HCT116 (cell line): Measurements from ENCODE around the gene OPCML. TPM values are rescaled to one million over a fixed set of nuclear protein-coding genes. Genes with fewer than 3 reads are reported as not detected.

Source experiments
- ATAC-seq: fragments of 200-7000 bp; cut with Tn5 transposase; 2 replicates; pipeline ENCODE4 v1.9.1; 2020; ENCODE audit warnings: mild to moderate bottlenecking, moderate library complexity
- BruUV-seq: library from RNA; stranded (reverse); fragments of 400-500 nt; replicated peaks from 2 replicates; lab custom pipeline; 2021; lab: Mats Ljungman, UMichigan
- CTCF ChIA-PET: fragments of 300-600 bp; sonication (Branson Sonifier 250); formaldehyde crosslinking; loops from one replicate; lab custom pipeline; 2021; ENCODE audit warnings: antibody characterized with exemption; lab: Charles Lee
- POLR2A ChIA-PET: fragments of 300-600, 350-600 bp; sonication (Branson Sonifier 250); formaldehyde crosslinking; loops from one replicate; lab custom pipeline; 2021; ENCODE audit warnings: antibody characterized with exemption; lab: Charles Lee
- RAD21 ChIA-PET, 2 experiments: fragments of 300-600 bp; sonication (Branson Sonifier 250); formaldehyde crosslinking; loops; one replicate each; lab custom pipeline; 2023; ENCODE audit warnings: low total read pairs in 2 of 2; ENCODE audit not compliant: uncharacterized antibody in 2 of 2, unreplicated experiment in 2 of 2, low non-redundant PET in 1 of 2; lab: Charles Lee
- DNase-seq: peaks from one replicate; pipeline ENCODE4 v3.0.0-alpha.2; 2010; ENCODE audit warnings: low read depth, low spot score
- H2AFZ ChIP-seq: fragments of 200-600 bp; shearing (Covaris generic), sonication (generic); 2 replicates; pipeline ENCODE4 v1.6.1; 2017; ENCODE audit warnings: low read depth, mixed run types, mixed read lengths, antibody characterized with exemption, low read length; ENCODE audit not compliant: poor library complexity, severe bottlenecking
- H3K27ac ChIP-seq: 2 replicates; pipeline ENCODE4 v1.5.1; 2012; ENCODE audit warnings: low read depth, low read length
- H3K27me3 ChIP-seq: fragments of 200-600 bp; sonication (generic); 2 replicates; pipeline ENCODE4 v1.6.1; 2016; ENCODE audit warnings: mixed run types, low read length, mixed read lengths; ENCODE audit not compliant: insufficient read depth
- H3K36me3 ChIP-seq, 2 experiments: fragments of 200-500 bp in 1 of 2; fragments of 200-600 bp in 1 of 2; sonication (Bioruptor generic) in 1 of 2; sonication (generic) in 1 of 2; 2 replicates each; pipeline versions ENCODE4 v1.5.1 to v1.6.1; 2014 to 2016; ENCODE audit warnings: low read length in 2 of 2, inconsistent platforms in 1 of 2, mixed read lengths in 1 of 2, mixed run types in 1 of 2; ENCODE audit not compliant: insufficient read depth in 2 of 2, control insufficient read depth in 1 of 2
- H3K4me1 ChIP-seq, 2 experiments: fragments of 200-600 bp in 1 of 2; sonication (generic) in 1 of 2; 2 replicates each; pipeline versions ENCODE4 v1.5.1 to v1.6.1; 2012 to 2017; ENCODE audit warnings: low read length in 2 of 2, inconsistent platforms in 1 of 2, mild to moderate bottlenecking in 1 of 2, mixed read lengths in 1 of 2, mixed run types in 1 of 2, moderate library complexity in 1 of 2; ENCODE audit not compliant: insufficient read depth in 2 of 2, control insufficient read depth in 1 of 2
- H3K4me2 ChIP-seq: fragments of 200-600 bp; sonication (generic); 2 replicates; pipeline ENCODE4 v1.6.1; 2017; ENCODE audit warnings: mixed run types, low read length, mixed read lengths
- H3K4me3 ChIP-seq, 2 experiments: fragments of 200-600 bp in 1 of 2; sonication (generic) in 1 of 2; replicated peaks in 1 of 2; 2 replicates each; pipeline ENCODE4 v1.5.1; 2011 to 2016; ENCODE audit warnings: low read length in 2 of 2, control low read depth in 1 of 2, low read depth in 1 of 2, mild to moderate bottlenecking in 1 of 2, mixed read lengths in 1 of 2, mixed run types in 1 of 2
- H3K79me2 ChIP-seq: fragments of 200-600 bp; sonication (generic); 2 replicates; pipeline ENCODE4 v1.6.1; 2017; ENCODE audit warnings: mild to moderate bottlenecking, mixed run types, low read length, moderate library complexity, mixed read lengths; ENCODE audit not compliant: insufficient read depth
- H3K9ac ChIP-seq: fragments of 200-600 bp; sonication (generic); 2 replicates; pipeline ENCODE4 v1.6.1; 2016; ENCODE audit warnings: low read length, mixed read lengths
- H3K9me2 ChIP-seq: fragments of 200-600 bp; sonication (generic), shearing (Covaris generic); 2 replicates; pipeline ENCODE4 v1.6.1; 2017; ENCODE audit warnings: mixed run types, mild to moderate bottlenecking, moderate library complexity; ENCODE audit not compliant: insufficient read depth
- H3K9me3 ChIP-seq, 2 experiments: fragments of 200-500 bp in 1 of 2; fragments of 200-600 bp in 1 of 2; sonication (Bioruptor generic) in 1 of 2; sonication (generic) in 1 of 2; 2 replicates each; pipeline ENCODE4 v1.6.1; 2014 to 2017; ENCODE audit warnings: low read length in 2 of 2, mixed read lengths in 2 of 2, inconsistent platforms in 1 of 2, low read depth in 1 of 2, mild to moderate bottlenecking in 1 of 2, mixed run types in 1 of 2, moderate library complexity in 1 of 2; ENCODE audit not compliant: control insufficient read depth in 1 of 2, insufficient read depth in 1 of 2
- H4K20me1 ChIP-seq: fragments of 200-600 bp; sonication (generic), shearing (Covaris generic); 2 replicates; pipeline ENCODE4 v1.6.1; 2017; ENCODE audit warnings: mixed run types, mild to moderate bottlenecking, moderate library complexity; ENCODE audit not compliant: insufficient read depth
- EZH2 ChIP-seq: fragments of 200-600 bp; sonication (generic); IDR thresholded peaks from 2 replicates; pipeline ENCODE4 v1.6.1; 2017; ENCODE audit warnings: antibody characterized with exemption, mixed run types
- EZH2phosphoT487 ChIP-seq: fragments of 200-600 bp; IDR thresholded peaks from 2 replicates; pipeline ENCODE4 v1.6.1; 2018; ENCODE audit warnings: antibody characterized with exemption, borderline replicate concordance
- POLR2A ChIP-seq: IDR thresholded peaks from 2 replicates; pipeline ENCODE4 v1.7.0; 2011; ENCODE audit warnings: borderline replicate concordance; ENCODE audit not compliant: insufficient read depth, insufficient read length; ENCODE audit errors: extremely low read depth
- POLR2AphosphoS5 ChIP-seq: IDR thresholded peaks from 2 replicates; pipeline ENCODE4 v1.6.1; 2011; ENCODE audit warnings: mild to moderate bottlenecking, low read depth, low read length, moderate library complexity
- SIN3A ChIP-seq: IDR thresholded peaks from 2 replicates; pipeline ENCODE4 v1.6.1; 2012; ENCODE audit warnings: low read depth
- SP1 ChIP-seq: IDR thresholded peaks from 2 replicates; pipeline ENCODE4 v1.6.1; 2012; ENCODE audit warnings: low read depth
- ZFX ChIP-seq: fragments of 450-650 bp; IDR thresholded peaks from 2 replicates; pipeline ENCODE4 v1.6.1; 2017
- intact Hi-C: fragments of 100-400 bp; cut with micrococcal nuclease; formaldehyde crosslinking; loops from 2 replicates; pipeline ENCODE4 v1.10.0; 2022
- total RNA-seq: library from RNA; stranded (reverse); gene quantifications from one replicate; pipeline ENCODE4 v1.2.1, GENCODE V29; 2021; ENCODE audit not compliant: unreplicated experiment
- TF ChIP-seq, protein P1 (sequence below): IDR thresholded peaks from 2 replicates; pipeline ENCODE4 v1.6.1; 2012

OPCML gene
- total RNA-seq, 1 experiment from 2014 or later = not detected

DNA sequence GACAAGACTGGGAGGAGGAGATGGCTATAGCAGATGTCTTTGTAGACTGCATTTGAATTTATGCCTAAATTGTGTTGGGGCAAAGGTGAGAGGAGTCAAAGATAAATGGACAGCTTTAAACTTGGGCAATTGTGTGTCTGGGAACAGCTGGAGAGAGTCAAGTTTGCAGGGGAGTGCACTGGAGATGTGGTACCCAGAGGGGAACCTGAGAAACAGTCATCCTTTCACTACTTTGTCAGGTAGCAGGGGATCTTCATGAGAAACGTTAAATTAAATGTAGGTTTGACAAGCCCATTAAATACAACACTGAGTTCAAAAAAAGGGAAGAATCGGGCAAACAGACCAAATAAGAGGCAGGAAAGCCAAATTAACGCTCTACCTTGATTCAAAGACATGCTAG, 277.7 kb downstream of the OPCML start:
- CTCF ChIA-PET = no interaction called here
- BruUV-seq = no TSS peak

DNA sequence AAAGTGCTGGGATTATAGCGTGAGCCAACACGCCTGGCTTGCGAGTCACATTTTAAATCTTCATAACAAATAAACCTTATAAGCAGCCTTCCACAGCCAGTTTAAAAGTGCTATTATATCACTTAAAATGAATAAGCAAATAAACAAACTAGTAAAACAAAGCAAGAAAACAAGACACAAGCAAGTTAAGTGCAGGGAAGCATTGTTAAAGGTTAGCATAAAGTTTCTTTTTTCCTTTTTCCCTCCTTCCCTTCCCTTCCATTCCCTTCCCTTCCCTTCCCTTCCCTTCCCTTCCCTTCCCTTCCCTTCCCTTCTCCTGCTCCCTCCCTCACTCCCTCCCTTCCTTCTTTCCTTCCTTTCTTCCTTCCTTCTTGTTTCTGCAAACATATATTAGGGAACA, 278.7 kb downstream of the OPCML start:
- no peaks in the 10 kb centered on the region for H3K79me2 ChIP-seq
- intact Hi-C loops = no loop called here
- H3K27ac ChIP-seq = no peak overlapping the region
- CTCF ChIA-PET = no interaction called here
- DNase-seq = no peak
- no peaks in the 10 kb centered on the region for H3K4me1 ChIP-seq
- no peaks in the 10 kb centered on the region for H3K27me3 ChIP-seq
- H4K20me1 ChIP-seq = no peaks in the 10 kb centered on the region
- no peak overlapping the region for H3K4me3 ChIP-seq
- H3K9me3 ChIP-seq = peaks cover 3 to 20% of the 10 kb centered on the region in 2 experiments; a peak in 2 of 4 replicates
- H2AFZ ChIP-seq = no peak overlapping the region
- BruUV-seq = no TSS peak
- ATAC-seq = no peak
- no peak overlapping the region for H3K4me2 ChIP-seq
- RAD21 ChIA-PET = no interaction called here
- TF ChIP-seq ZFX = no peak
- TF ChIP-seq SIN3A = no peak
- TF ChIP-seq, all 23 proteins: peak for 0
- Histone ChIP-seq H3K9me2 (no peaks in the 10 kb centered on the region), H3K36me3 (no peaks in the 10 kb centered on the region), H3K9ac (no peak overlapping the region)
- POLR2A ChIA-PET = no interaction called here

More for the DNA sequence above, 277.7 kb downstream of the OPCML start:
- H3K4me3 ChIP-seq = no peak overlapping the region
- no peaks in the 10 kb centered on the region for H3K9me2 ChIP-seq
- H3K79me2 ChIP-seq = no peaks in the 10 kb centered on the region
- intact Hi-C loops = no loop called here
- ATAC-seq = no peak
- ChIA-PET POLR2A (no interaction called here), RAD21 (no interaction called here)
- no peak overlapping the region for H3K27ac ChIP-seq
- no peaks in the 10 kb centered on the region for H3K27me3 ChIP-seq
- no peak for TF ChIP-seq POLR2AphosphoS5
- TF ChIP-seq EZH2 = no peak
- TF ChIP-seq POLR2A = no peak
- no peak for TF ChIP-seq SP1
- no peak for TF ChIP-seq EZH2phosphoT487
- TF ChIP-seq, protein P1, sequence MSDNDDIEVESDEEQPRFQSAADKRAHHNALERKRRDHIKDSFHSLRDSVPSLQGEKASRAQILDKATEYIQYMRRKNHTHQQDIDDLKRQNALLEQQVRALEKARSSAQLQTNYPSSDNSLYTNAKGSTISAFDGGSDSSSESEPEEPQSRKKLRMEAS = no peak
- TF ChIP-seq, all 23 proteins: peak for 0
- Histone ChIP-seq H3K9me3 (peaks cover 4 to 20% of the 10 kb centered on the region in 2 experiments; a peak in 2 of 4 replicates), H2AFZ (no peak overlapping the region), H3K9ac (no peak overlapping the region), H4K20me1 (no peaks in the 10 kb centered on the region), H3K4me2 (no peak overlapping the region), H3K36me3 (no peaks in the 10 kb centered on the region), H3K4me1 (no peaks in the 10 kb centered on the region)
- DNase-seq = no peak
